GM18519 (cell line): ENCODE results near the gene SDK1.

Experiments used
- ATAC-seq: cut with Tn5 transposase; IDR thresholded peaks from one replicate; pipeline ENCODE4 v1.9.1; 2021; ENCODE audit warnings: mild to moderate bottlenecking, moderate library complexity; ENCODE audit not compliant: unreplicated experiment, low FRiP score

SDK1 gene

GRCh38 chr7:4174884-4175283, 873.8 kb downstream of the SDK1 start:
- ATAC-seq = no peak

DNA sequence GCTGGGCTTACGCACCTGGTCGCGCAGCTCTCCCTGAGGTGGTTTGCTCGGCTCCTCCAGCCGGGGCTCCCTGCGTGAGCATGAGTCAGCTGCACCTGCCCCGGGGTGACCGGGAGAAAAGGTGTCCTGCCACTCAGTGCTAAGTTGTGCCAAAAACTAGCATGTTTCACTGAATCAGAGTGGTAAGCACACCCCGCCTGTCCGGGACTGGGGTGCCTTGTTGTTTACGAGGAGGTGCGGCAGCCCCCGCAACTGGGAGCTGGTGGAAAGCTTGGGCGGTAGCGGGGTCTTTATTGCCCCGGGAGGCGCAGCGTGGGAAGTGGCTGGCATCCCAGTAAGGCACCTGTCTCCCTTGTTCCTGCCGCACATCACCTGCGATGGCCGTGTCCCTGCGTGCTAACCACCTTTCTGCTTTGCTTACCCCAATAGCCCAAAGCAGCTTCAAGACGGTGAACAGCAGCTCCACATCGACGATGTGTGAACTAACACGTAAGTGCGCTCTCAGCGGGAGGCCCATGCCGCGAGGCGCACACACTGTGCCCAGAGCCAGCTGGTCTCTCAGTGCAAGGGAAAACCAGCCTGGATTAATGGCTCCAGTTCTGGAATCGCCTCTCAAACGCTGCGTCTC, 874.4 kb downstream of the SDK1 start:
- no peak for ATAC-seq

DNA sequence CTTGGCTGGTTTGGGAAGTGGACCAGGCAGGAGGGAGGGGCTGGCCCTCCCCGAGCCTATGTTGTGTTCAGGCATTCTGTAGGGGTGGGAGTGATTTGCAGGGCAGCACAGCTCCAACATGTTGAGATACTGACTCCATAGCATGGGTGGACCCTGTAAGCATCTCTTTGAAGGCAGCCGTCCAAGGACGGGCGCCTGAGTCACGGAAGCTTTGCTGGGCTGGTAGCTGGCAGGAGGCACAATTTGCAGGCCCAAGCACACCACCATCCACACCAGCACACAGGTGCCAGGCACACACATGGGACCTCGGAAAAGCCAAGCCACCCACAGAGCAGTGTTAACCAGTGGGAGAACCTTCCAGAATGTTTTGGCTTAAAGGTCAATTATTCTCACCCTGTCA, 875.9 kb downstream of the SDK1 start:
- ATAC-seq = no peak

- ATAC-seq = no peak
Measured at GRCh38 chr7:4178416-4178815, 877.4 kb downstream of the SDK1 start.

DNA sequence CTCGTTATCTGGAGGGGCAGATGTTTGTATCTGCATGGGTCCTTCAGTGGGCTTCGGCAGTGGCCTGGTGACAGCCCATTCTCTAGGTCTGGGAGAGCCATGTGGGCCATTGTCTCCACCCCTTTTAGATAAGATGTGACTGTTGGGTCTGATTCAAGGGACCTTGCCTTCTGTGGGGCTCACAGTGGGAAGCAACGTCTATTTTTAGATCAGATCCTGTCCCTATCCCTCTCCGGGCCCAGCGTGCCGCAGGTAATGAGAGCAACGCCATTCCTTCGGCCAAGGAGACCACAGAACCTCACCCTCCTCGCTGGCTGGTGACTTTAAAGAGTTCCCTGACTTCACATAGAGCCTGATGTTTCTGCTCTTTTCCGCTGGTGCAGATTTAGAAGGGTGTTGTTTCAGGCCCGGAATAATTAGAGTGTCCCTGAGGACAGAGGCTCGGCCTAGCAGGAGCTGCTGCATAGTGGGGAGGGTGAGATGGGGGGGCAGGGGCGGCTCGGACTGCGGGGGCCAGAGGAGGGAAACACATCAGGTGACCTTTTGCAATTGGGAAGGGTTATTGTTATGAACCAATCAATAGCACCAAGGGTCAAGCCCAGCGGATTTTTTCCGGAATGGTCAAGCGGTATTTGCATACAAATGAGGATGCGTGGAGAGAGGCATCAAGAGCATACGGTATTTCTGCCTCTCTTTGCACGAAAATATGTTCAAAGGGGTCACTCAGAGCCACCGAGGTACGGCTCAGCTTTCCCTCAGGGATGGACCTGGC, 878.0 kb downstream of the SDK1 start:
- no peak for ATAC-seq

- no peak for ATAC-seq
Measured at GRCh38 chr7:4179688-4180380, 878.8 kb downstream of the SDK1 start.

GRCh38 chr7:4181446-4181845, 880.4 kb downstream of the SDK1 start:
- ATAC-seq = no peak

DNA sequence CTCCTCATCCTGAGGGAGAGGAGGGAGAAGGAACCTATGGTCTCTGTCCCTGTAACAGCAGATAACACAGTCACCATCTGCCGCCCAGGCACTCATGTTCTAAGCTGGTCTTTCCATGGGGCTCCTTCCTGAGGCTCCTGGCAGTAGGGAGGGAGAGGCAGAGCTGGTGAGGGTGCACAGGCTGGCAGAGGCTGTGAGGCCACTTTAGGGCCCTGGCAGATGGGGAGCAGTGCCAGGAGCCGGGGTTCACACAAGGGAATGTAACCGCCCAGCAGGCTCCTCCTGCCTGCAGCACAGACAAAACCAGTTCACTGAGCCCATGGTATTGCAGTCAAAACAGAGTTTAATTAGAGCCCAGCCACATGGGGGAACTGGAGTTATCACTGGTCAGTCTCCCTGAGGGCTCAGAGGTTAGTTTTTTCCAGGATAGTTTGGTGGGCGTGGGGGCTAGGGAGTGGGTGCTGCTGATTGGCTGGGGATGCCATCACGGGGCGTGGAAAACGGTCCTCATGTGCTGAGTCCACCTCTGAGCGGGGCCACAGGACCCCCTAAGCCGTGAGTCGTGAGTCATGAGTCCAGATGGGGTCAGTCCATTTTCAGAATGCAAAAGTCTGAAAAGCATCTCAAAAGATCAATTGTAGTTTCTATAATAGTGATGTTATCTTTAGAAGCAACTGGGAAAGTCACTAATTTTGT, 881.7 kb downstream of the SDK1 start:
- no peak for ATAC-seq

GRCh38 chr7:4184653-4185052, 883.6 kb downstream of the SDK1 start:
- ATAC-seq = no peak

DNA sequence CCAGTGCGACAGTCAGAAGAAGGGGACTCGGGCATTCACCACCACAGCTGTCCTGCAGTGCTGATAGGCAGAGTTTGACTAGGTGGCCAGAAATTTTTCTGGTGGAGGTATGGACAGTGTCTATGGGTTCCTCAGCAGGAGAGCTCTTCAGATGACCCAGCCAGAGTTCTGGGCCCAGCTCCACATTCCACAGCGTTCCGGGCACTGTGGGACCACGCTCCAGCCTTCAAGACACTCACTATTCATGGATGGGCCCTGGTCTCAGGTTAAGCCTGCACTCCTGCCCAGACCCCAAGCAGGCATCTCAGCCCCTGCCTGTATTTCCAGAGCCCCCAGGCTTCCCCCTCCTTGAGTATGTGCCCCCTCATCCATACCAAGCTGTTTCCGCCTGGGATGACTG, 884.1 kb downstream of the SDK1 start:
- no peak for ATAC-seq

- ATAC-seq = no peak
Measured at GRCh38 chr7:4185721-4186512, 884.9 kb downstream of the SDK1 start.

- ATAC-seq = no peak
Measured at GRCh38 chr7:4186513-4186780, 885.4 kb downstream of the SDK1 start.

GRCh38 chr7:4188651-4189050, 887.6 kb downstream of the SDK1 start:
- no peak for ATAC-seq

DNA sequence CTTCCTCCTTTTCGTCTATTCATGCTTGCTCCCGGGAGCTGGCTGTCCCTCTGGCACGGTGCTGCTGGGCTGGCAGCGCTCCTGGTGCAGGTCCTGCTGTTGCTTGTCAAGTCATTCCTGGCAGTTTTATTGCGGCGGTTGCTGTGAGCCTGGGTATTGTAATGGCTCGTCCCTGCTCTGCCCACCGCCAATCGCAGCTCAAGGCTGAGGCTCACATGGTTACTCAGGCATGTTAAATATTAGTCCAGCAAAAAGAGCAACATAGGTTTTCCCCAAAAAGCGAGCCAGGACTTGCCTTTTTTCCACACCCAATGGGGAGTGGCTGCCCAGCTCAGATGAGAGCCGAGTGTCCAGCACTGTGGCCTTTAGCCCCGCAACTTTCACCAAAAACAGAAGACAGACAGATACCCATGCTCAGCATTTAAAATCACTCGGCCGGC, 888.1 kb downstream of the SDK1 start:
- no peak for ATAC-seq

DNA sequence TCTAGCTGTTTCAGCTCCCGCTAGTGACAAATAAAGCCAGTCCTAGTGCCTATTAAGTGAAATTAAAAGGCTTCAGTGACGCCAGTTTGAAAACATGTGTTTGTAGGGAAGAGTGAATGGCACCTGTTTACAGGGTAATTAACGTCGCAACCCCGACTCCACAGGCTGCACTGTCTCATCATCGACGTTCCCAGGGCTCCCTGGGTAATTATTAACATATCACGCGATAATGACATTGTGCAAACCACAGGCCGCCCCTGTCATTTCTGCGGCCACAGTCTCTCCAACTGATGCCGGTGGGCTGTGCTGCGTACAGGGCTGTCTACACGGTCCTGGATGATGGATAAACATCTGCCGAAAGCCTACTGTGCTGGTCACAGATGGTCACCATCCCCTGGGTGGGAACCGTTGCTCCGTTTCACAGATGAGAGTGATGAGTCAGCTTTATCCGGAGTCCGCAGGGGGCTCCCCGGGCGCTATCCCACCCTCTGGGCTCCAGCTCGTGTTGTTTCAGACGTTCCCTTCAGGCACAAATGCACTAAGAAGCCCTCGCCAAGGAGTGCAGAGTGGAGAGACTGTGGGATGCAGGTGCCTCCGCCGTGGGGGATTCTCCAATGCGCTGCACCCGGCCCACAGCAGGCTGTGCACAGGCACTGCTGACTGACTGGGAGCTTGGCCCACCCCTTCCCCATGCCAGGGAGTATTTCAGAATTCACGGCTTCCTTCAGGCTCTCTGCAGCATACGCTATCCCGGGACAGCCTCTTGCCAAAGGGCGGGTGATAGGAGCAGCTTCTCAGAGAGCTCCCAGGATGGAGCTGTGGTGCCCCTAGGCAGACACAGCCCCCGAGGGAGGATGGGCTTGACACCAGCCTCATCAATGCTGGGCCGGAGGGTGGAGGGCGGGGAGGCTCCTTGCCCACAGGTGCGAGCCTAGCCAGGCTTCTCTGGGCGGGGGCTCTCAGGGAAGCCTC, 889.2 kb downstream of the SDK1 start:
- no peak for ATAC-seq

DNA sequence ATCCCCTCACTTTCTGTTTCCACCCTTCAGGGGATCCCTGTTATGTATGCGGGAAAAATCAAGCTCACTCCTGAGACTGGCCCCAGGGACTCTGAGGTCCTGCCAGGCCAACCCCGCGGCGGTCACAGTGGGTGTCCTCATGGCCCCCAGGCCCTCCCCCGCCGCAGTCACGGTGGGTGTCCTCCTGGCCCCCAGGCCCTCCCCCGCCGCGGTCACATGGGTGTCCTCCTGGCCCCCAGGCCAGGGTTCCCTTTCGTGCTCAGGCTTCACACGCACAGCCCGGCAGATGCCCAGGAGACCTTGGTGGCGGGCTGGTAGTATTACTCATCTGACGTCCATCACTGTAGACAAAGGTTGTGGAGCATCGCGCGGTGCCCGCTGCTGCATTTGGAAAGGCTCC, 890.0 kb downstream of the SDK1 start:
- no peak for ATAC-seq

DNA sequence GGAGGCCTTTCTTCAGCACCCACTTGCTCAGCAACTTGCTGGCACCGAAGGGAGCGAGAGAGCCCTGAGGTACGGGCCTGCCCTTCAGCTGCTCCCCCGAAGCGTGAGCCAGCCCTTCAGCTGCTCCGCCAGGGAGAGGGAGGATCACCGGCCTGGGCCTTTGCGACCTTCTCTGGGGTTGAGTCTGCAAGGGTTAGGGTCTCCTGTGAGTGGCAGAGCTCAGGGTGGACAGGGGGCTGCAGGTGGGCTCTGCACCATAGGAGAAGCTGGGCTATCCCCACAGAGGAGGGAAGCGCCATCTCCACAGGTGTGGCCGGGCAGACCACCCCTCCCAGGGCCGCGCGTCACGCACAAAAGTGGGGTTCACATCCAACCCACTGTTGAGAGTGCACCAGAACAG, 890.5 kb downstream of the SDK1 start:
- no peak for ATAC-seq

DNA sequence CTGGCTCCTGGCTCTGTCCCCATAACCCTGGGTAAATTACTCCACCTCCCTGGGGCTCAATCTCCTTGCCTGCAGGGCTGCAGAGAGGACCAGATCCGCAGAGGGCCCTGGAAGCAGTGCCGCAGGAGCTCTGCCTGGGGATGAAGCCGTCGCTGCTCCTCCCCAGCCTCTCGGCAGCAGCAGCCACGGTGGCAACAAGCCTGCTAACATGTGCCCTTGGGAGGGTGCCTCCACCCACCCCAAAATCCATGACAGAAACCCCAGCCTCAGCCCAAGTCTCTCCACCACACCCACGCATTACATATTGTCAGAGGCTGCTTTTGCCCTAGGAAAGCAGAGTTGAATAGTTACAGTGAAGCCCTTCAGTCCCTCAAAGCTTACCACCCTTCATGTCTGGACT, 894.6 kb downstream of the SDK1 start:
- ATAC-seq = no peak

- no peak for ATAC-seq
Measured at GRCh38 chr7:4196121-4196819, 895.2 kb downstream of the SDK1 start.
